ENCODE data around the gene PARD3.

- no peak for TF ChIP-seq E2F4 (CRISPR knock-in tag; IDR thresholded peaks at IDR 0.05; ENCODE audit: borderline replicate concordance, low read depth)
- no peak for TF ChIP-seq CTCF (IDR thresholded peaks at IDR 0.05)
- TF ChIP-seq SMAD4 (CRISPR knock-in tag; IDR thresholded peaks at IDR 0.05), result no peak
- TF ChIP-seq TEAD4 (CRISPR knock-in tag; IDR thresholded peaks at IDR 0.05), result no peak
- no peak for TF ChIP-seq IRF1 (CRISPR knock-in tag; IDR thresholded peaks at IDR 0.05)
- no peak for TF ChIP-seq NFYB (CRISPR knock-in tag; conservative IDR thresholded peaks at IDR 0.05; ENCODE audit: low read depth)
Measured at GRCh38 chr10:34200355-34200901, 614.7 kb downstream of the PARD3 start.
